ENCODE measurements around the gene ZGLP1.
"Not testable (repeated sequence)": the region's sequence is repeated elsewhere in the genome, so short reads cannot be mapped to it uniquely, and the experiment has no call there.

- not testable (repeated sequence) for TF ChIP-seq ZBTB7A (CRISPR knock-in tag; IDR thresholded peaks at IDR 0.05); ESRRA (CRISPR knock-in tag; IDR thresholded peaks at IDR 0.05; ENCODE audit: low read depth); FOSL2 (CRISPR knock-in tag; IDR thresholded peaks at IDR 0.05); CEBPB (IDR thresholded peaks at IDR 0.05; ENCODE audit: borderline replicate concordance, low read depth, low read length); RBM22 (optimal IDR thresholded peaks at IDR 0.05; ENCODE audit: low read length); MYC (CRISPR knock-in tag; IDR thresholded peaks at IDR 0.05; ENCODE audit: borderline replicate concordance); EZH2 (conservative IDR thresholded peaks at IDR 0.05; ENCODE audit: low read depth, low read length); RXRB (CRISPR knock-in tag; IDR thresholded peaks at IDR 0.05; ENCODE audit: borderline replicate concordance)
Observed at GRCh38 chr19:10336725-10337124, 27.1 kb upstream of the ZGLP1 start.

Measured in HepG2 (cell line).